H9 (cell line): ENCODE measurements around the gene SURF2. TPM values are rescaled to one million over a fixed set of nuclear protein-coding genes. Genes with fewer than 3 reads are reported as not detected.
"Not testable (repeated sequence)": the region's sequence is repeated elsewhere in the genome, so short reads cannot be mapped to it uniquely, and the experiment has no call there.

Source experiments
- DNase-seq: peaks from one replicate; pipeline ENCODE4 v3.0.0-alpha.2; 2017
- H2AFZ ChIP-seq: one replicate; pipeline ENCODE4 v1.6.1; 2013; ENCODE audit warnings: mild to moderate bottlenecking, low read length, control low read depth, moderate library complexity
- H2AK5ac ChIP-seq: 2 replicates; pipeline ENCODE4 v1.6.1; 2013; ENCODE audit warnings: low read length, control low read depth, mixed read lengths; ENCODE audit not compliant: insufficient read length
- H2BK120ac ChIP-seq: one replicate; pipeline ENCODE4 v1.6.1; 2013; ENCODE audit warnings: low read depth, mild to moderate bottlenecking, low read length, control low read depth, inconsistent platforms; ENCODE audit not compliant: poor library complexity, severe bottlenecking
- H2BK12ac ChIP-seq: 2 replicates; pipeline ENCODE4 v1.6.1; 2013; ENCODE audit warnings: low read length, control low read depth, mixed read lengths, low read depth; ENCODE audit not compliant: insufficient read length
- H2BK15ac ChIP-seq: 2 replicates; pipeline ENCODE4 v1.6.1; 2013; ENCODE audit warnings: low read depth, low read length, control low read depth
- H2BK20ac ChIP-seq: one replicate; pipeline ENCODE4 v1.6.1; 2013; ENCODE audit warnings: low read depth, mild to moderate bottlenecking, low read length, control low read depth, inconsistent platforms; ENCODE audit not compliant: poor library complexity, severe bottlenecking
- H2BK5ac ChIP-seq: 2 replicates; pipeline ENCODE4 v1.6.1; 2013; ENCODE audit warnings: low read length, control low read depth, mixed read lengths; ENCODE audit not compliant: insufficient read length
- H3K14ac ChIP-seq: 2 replicates; pipeline ENCODE4 v1.6.1; 2013; ENCODE audit warnings: low read length, control low read depth; ENCODE audit not compliant: insufficient read depth
- H3K18ac ChIP-seq: 2 replicates; pipeline ENCODE4 v1.6.1; 2013; ENCODE audit warnings: low read depth, mild to moderate bottlenecking, mixed read lengths, low read length, control low read depth; ENCODE audit not compliant: insufficient read length
- H3K23ac ChIP-seq: 2 replicates; pipeline ENCODE4 v1.6.1; 2013; ENCODE audit warnings: low read length, control low read depth, mixed read lengths, low read depth; ENCODE audit not compliant: insufficient read length
- H3K23me2 ChIP-seq: 2 replicates; pipeline ENCODE4 v1.6.1; 2013; ENCODE audit warnings: low read depth, mild to moderate bottlenecking, mixed read lengths, low read length, control low read depth; ENCODE audit not compliant: insufficient read length, poor library complexity, severe bottlenecking
- H3K27ac ChIP-seq: 2 replicates; pipeline ENCODE4 v1.5.1; 2013; ENCODE audit warnings: low read length, control low read depth, mixed read lengths, low read depth; ENCODE audit not compliant: insufficient read length
- H3K27me3 ChIP-seq: 2 replicates; pipeline ENCODE4 v1.6.1; 2013; ENCODE audit warnings: low read length, control low read depth, inconsistent platforms; ENCODE audit not compliant: insufficient read depth
- H3K4ac ChIP-seq: 2 replicates; pipeline ENCODE4 v1.6.1; 2013; ENCODE audit warnings: low read depth, mild to moderate bottlenecking, control low read depth, inconsistent platforms, low read length, moderate library complexity
- H3K4me1 ChIP-seq: 2 replicates; pipeline ENCODE4 v1.6.1; 2013; ENCODE audit warnings: low read length, control low read depth, inconsistent platforms; ENCODE audit not compliant: insufficient read depth
- H3K4me2 ChIP-seq: 2 replicates; pipeline ENCODE4 v1.6.1; 2013; ENCODE audit warnings: low read length, control low read depth, mixed read lengths; ENCODE audit not compliant: insufficient read length, insufficient read depth
- H3K56ac ChIP-seq: 2 replicates; pipeline ENCODE4 v1.6.1; 2013; ENCODE audit warnings: low read depth, mild to moderate bottlenecking, mixed read lengths, low read length, control low read depth; ENCODE audit not compliant: insufficient read length
- H3K79me1 ChIP-seq: 2 replicates; pipeline ENCODE4 v1.6.1; 2013; ENCODE audit warnings: low read depth, mild to moderate bottlenecking, moderate library complexity, low read length, control low read depth, inconsistent platforms; ENCODE audit not compliant: insufficient read depth, poor library complexity, severe bottlenecking
- H3K79me2 ChIP-seq: 2 replicates; pipeline ENCODE4 v1.6.1; 2013; ENCODE audit warnings: low read length, control low read depth, inconsistent platforms; ENCODE audit not compliant: insufficient read depth
- H3K9ac ChIP-seq: 2 replicates; pipeline ENCODE4 v1.6.1; 2013; ENCODE audit warnings: low read length, control low read depth, mixed read lengths; ENCODE audit not compliant: insufficient read length; ENCODE audit errors: extremely low read depth
- H3K9me3 ChIP-seq: one replicate; pipeline ENCODE4 v1.6.1; 2013; ENCODE audit warnings: low read depth, low read length, inconsistent platforms; ENCODE audit not compliant: control insufficient read depth
- H3T11ph ChIP-seq: one replicate; pipeline ENCODE4 v1.6.1; 2013; ENCODE audit warnings: mild to moderate bottlenecking, low read length, control low read depth, inconsistent platforms
- H4K20me1 ChIP-seq: one replicate; pipeline ENCODE4 v1.6.1; 2013; ENCODE audit not compliant: control insufficient read depth, insufficient read length, insufficient read depth
- H4K5ac ChIP-seq: 2 replicates; pipeline ENCODE4 v1.6.1; 2013; ENCODE audit warnings: low read depth, mild to moderate bottlenecking, mixed read lengths, low read length, control low read depth; ENCODE audit not compliant: insufficient read length
- H4K8ac ChIP-seq: replicated peaks from 2 replicates; pipeline ENCODE4 v1.6.1; 2013; ENCODE audit warnings: low read length, control low read depth, mixed read lengths, low read depth; ENCODE audit not compliant: insufficient read length
- H4K91ac ChIP-seq: 2 replicates; pipeline ENCODE4 v1.6.1; 2013; ENCODE audit warnings: low read depth, mild to moderate bottlenecking, moderate library complexity, mixed read lengths, low read length, control low read depth; ENCODE audit not compliant: insufficient read length
- H3K27ac Mint-ChIP-seq, 3 experiments: 2 replicates in 2 of 3; 3 replicates in 1 of 3; pipeline ENCODE4 v1.8.0; 2020 to 2021; ENCODE audit warnings: mixed read lengths in 3 of 3, mild to moderate bottlenecking in 1 of 3, moderate library complexity in 1 of 3
- H3K27me3 Mint-ChIP-seq: 2 replicates; pipeline ENCODE4 v1.8.0; 2021; ENCODE audit warnings: low read depth, mild to moderate bottlenecking, moderate library complexity, mixed read lengths
- H3K36me3 Mint-ChIP-seq, 3 experiments: 2 replicates in 2 of 3; 3 replicates in 1 of 3; pipeline ENCODE4 v1.8.0; 2020 to 2021; ENCODE audit warnings: low read depth in 3 of 3, mixed read lengths in 3 of 3; ENCODE audit not compliant: insufficient read depth in 1 of 3
- H3K4me1 Mint-ChIP-seq, 2 experiments: 2 replicates each; pipeline ENCODE4 v1.8.0; 2020; ENCODE audit warnings: mixed read lengths in 2 of 2
- H3K4me3 Mint-ChIP-seq, 2 experiments: 2 replicates in 1 of 2; 3 replicates in 1 of 2; pipeline ENCODE4 v1.8.0; 2020 to 2021; ENCODE audit warnings: mild to moderate bottlenecking in 2 of 2, mixed read lengths in 2 of 2, moderate library complexity in 1 of 2
- H3K9me3 Mint-ChIP-seq, 2 experiments: 2 replicates in 1 of 2; 3 replicates in 1 of 2; pipeline ENCODE4 v1.8.0; 2020; ENCODE audit warnings: mild to moderate bottlenecking in 2 of 2, mixed read lengths in 2 of 2, moderate library complexity in 1 of 2
- CTCF ChIP-seq: fragments of 200-600 bp; sonication (generic); conservative IDR thresholded peaks from 3 replicates; pipeline ENCODE4 v1.8.0; 2021; ENCODE audit warnings: antibody characterized with exemption, mild to moderate bottlenecking
- WGBS: extraction: QIAGEN DNeasy Blood & Tissue Kit; methylation state at CpG from one replicate; pipeline ENCODE4 v1.1.7; 2013; ENCODE audit warnings: missing lambda C conversion rate, low lambda C conversion rate, mixed read lengths; ENCODE audit not compliant: insufficient read length; ENCODE audit errors: extremely low coverage; 5-methylcytosine and 5-hydroxymethylcytosine counted together
- total RNA-seq: library from RNA; stranded (reverse); gene quantifications from 2 replicates; pipeline ENCODE4 v1.2.1, GENCODE V29; 2021

The SURF2 gene
- total RNA-seq, 1 experiment from 2014 or later = 44.4 TPM

DNA sequence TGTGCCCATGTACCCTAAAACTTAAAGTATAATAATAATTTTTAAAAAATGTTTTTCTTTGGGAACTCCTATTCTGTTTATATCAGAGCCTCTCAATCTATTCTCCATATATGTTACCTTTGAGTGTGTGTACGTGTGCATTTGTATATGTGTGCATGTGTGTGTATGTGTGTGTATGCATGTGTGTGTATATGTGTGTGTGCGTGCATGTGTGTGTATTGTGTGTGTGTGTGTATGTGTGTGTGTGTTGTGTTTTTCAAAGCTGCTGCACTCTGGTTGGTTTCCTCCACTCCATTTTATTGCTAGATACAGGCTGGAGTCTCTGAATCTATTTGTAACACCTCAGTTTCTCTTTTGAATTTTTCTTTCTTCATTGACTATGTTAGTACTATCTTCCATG is 40.4 kb upstream of the SURF2 start:
- H4K8ac ChIP-seq = no peak overlapping the region
- H3K27me3 ChIP-seq = no peaks in the 10 kb centered on the region
- no peak overlapping the region for H3K9ac ChIP-seq
- Mint-ChIP-seq H3K27me3 (peaks cover 12% of the 10 kb centered on the region; the same call in 1 of the 2 replicates), H3K4me1 (no peaks in the 10 kb centered on the region), H3K27ac (no peak overlapping the region), H3K36me3 (no peaks in the 10 kb centered on the region), H3K4me3 (no peak overlapping the region), H3K9me3 (peaks cover 0 to 3% of the 10 kb centered on the region in 2 experiments; a peak in 1 of 5 replicates)
- no peak overlapping the region for H3K4me2 ChIP-seq
- DNase-seq = no peak
- no peaks in the 10 kb centered on the region for H3K9me3 ChIP-seq
- no peak overlapping the region for H2BK20ac ChIP-seq
- H3K14ac ChIP-seq = no peak overlapping the region
- no peak overlapping the region for H2BK120ac ChIP-seq
- no peaks in the 10 kb centered on the region for H3K23me2 ChIP-seq
- no peak overlapping the region for H2AFZ ChIP-seq
- H2AK5ac ChIP-seq = no peak overlapping the region
- H2BK5ac ChIP-seq = no peak overlapping the region
- no peak overlapping the region for H3K18ac ChIP-seq
- H4K91ac ChIP-seq = no peak overlapping the region
- no peaks in the 10 kb centered on the region for H3K79me1 ChIP-seq
- TF ChIP-seq CTCF = no peak
- no peak overlapping the region for H3K4ac ChIP-seq
- no peaks in the 10 kb centered on the region for H3K79me2 ChIP-seq
- no CpG with 5 or more reads among the region's 2 CpGs for whole genome bisulfite sequencing
- no peak overlapping the region for H3K23ac ChIP-seq
- no peak overlapping the region for H3K27ac ChIP-seq
- H3K4me1 ChIP-seq = no peaks in the 10 kb centered on the region; the same call in 1 of the 2 replicates
- no peak overlapping the region for H3K56ac ChIP-seq
- H3T11ph ChIP-seq = no peak overlapping the region
- no peak overlapping the region for H2BK12ac ChIP-seq
- H4K5ac ChIP-seq = no peak overlapping the region
- no peak overlapping the region for H2BK15ac ChIP-seq
- H4K20me1 ChIP-seq = no peaks in the 10 kb centered on the region

DNA sequence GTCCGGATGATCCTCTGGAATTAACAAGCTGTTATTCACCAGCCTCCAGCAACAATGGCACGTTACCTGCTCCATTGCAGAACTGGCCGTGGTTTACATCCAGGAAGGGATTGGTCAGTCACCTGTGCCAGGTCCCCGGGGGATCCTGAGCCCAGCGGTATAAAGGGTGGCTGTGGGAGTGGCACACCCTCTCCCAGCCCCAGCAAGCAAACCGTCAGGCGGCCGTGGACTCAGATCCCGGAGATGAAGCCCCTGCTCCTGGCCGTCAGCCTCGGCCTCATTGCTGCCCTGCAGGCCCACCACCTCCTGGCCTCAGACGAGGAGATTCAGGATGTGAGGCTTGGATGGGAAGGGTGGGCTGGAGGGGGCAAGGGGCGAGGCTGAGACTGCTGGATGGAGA is 38.8 kb upstream of the SURF2 start:
- H4K91ac ChIP-seq, H3K9me3 Mint-ChIP-seq, H4K5ac ChIP-seq, H2BK5ac ChIP-seq, H3K9me3 ChIP-seq, H3K79me2 ChIP-seq, H4K20me1 ChIP-seq, H3K27ac ChIP-seq, H3K36me3 Mint-ChIP-seq, H3K27me3 ChIP-seq, H2BK120ac ChIP-seq, H2AFZ ChIP-seq, H3K4me3 Mint-ChIP-seq, H3K9ac ChIP-seq, H2BK12ac ChIP-seq, H3K4me2 ChIP-seq, H3K4ac ChIP-seq, H2BK15ac ChIP-seq, H3K14ac ChIP-seq, H3K18ac ChIP-seq, H3T11ph ChIP-seq, H2AK5ac ChIP-seq, H3K23ac ChIP-seq, H3K4me1 Mint-ChIP-seq, H4K8ac ChIP-seq, H3K27ac Mint-ChIP-seq, H3K23me2 ChIP-seq, H3K4me1 ChIP-seq, H3K79me1 ChIP-seq, H2BK20ac ChIP-seq, DNase-seq, H3K56ac ChIP-seq: not testable (repeated sequence)
- no CpG with 5 or more reads among the region's 13 CpGs for WGBS
- H3K27me3 Mint-ChIP-seq = peaks cover 13% of the 10 kb centered on the region; the same call in 1 of the 2 replicates
